PC-9 (cell line): ENCODE results near the gene FUT2.

Source experiments
- EZH2 ChIP-seq: fragments of 200-600 bp; sonication (generic); IDR thresholded peaks from 2 replicates; pipeline ENCODE4 v1.8.0; 2017; ENCODE audit warnings: antibody characterized with exemption, low read depth
- TF ChIP-seq, protein P1 (sequence below): fragments of 200-600 bp; sonication (generic); conservative IDR thresholded peaks from 2 replicates; pipeline ENCODE4 v1.6.1; 2017; ENCODE audit warnings: mixed run types, antibody characterized with exemption, mild to moderate bottlenecking, moderate library complexity

DNA sequence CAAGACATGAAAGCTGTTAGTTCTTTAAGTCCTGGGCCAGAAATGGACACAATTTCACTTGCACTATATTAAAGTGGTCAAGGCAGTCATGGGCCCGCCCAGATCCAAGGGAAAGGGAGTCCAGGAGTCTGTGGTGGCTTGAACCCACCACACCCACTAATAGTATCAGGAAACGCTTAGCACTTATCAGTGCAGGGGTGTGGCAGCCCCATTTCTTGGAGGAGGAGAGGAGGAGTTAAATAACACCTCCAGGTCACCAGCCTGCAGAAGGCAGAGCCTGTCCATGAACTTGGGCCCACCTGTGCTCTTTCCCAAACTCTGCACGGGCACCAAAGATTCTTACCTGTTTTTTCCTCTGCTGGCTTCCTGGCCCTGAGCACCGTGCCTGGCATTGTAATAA lies 17.6 kb upstream of the FUT2 start:
- TF ChIP-seq, protein P1, sequence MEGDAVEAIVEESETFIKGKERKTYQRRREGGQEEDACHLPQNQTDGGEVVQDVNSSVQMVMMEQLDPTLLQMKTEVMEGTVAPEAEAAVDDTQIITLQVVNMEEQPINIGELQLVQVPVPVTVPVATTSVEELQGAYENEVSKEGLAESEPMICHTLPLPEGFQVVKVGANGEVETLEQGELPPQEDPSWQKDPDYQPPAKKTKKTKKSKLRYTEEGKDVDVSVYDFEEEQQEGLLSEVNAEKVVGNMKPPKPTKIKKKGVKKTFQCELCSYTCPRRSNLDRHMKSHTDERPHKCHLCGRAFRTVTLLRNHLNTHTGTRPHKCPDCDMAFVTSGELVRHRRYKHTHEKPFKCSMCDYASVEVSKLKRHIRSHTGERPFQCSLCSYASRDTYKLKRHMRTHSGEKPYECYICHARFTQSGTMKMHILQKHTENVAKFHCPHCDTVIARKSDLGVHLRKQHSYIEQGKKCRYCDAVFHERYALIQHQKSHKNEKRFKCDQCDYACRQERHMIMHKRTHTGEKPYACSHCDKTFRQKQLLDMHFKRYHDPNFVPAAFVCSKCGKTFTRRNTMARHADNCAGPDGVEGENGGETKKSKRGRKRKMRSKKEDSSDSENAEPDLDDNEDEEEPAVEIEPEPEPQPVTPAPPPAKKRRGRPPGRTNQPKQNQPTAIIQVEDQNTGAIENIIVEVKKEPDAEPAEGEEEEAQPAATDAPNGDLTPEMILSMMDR: no peak
- no peak for TF ChIP-seq EZH2
